ENCODE data around the gene RERG.

Gene RERG

DNA sequence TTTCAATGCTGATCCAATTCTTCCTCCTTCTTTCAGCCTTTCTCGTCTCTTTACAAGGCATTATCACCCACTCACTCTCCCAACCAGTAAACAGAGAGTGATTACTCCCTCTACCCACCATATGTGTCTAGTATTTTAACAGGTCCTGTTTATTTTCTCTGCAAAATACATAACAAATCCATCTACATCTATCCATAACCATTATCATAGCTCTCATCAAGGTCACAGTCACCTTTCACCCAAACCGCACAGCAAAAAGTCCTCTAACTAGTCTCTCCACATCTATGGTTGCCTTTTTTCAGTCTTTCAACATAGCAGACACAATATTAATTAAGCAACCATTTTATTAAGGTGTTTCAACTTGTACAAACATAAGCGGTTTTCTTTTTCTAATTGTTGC lies 21.9 kb upstream of the RERG start:
- Histone ChIP-seq H3K4me1 (ENCODE audit: low read length) (no peaks in the 10 kb centered on the region), H3K4me2 (ENCODE audit: low read depth, low read length) (no peak overlapping the region), H3K27ac (ENCODE audit: low read length) (no peak overlapping the region), H3K27me3 (replicated peaks; ENCODE audit: insufficient read depth, low read length) (no peaks in the 10 kb centered on the region), H2AFZ (ENCODE audit: low read length) (no peak overlapping the region), H3K9ac (ENCODE audit: low read length) (no peak overlapping the region), H3K9me3 (replicated peaks; ENCODE audit: insufficient read depth, low read length) (no peaks in the 10 kb centered on the region), H3F3A (ENCODE audit: insufficient read depth, low read length) (no peaks in the 10 kb centered on the region), H3K4me3 (ENCODE audit: low read length) (no peak overlapping the region), H3K9me2 (replicated peaks; ENCODE audit: insufficient read depth, low read length) (no peaks in the 10 kb centered on the region), H4K20me1 (ENCODE audit: insufficient read depth, low read length) (no peaks in the 10 kb centered on the region), H3K79me2 (ENCODE audit: low read length) (no peaks in the 10 kb centered on the region), H3K36me3 (replicated peaks; ENCODE audit: insufficient read depth, low read length) (no peaks in the 10 kb centered on the region)
- no peak for DNase-seq
- TF ChIP-seq CTCF (IDR thresholded peaks at IDR 0.05; ENCODE audit: low read length) = no peak
- no peak for TF ChIP-seq EZH2 (optimal IDR thresholded peaks at IDR 0.05; ENCODE audit: low read depth, low read length)
- no peak for TF ChIP-seq EZH2phosphoT487 (IDR thresholded peaks at IDR 0.05; ENCODE audit: low read length)

- H3K27me3 ChIP-seq (replicated peaks; ENCODE audit: insufficient read depth, low read length) = no peaks in the 10 kb centered on the region
- H3K4me3 ChIP-seq (ENCODE audit: low read length) = no peak overlapping the region
- H3K36me3 ChIP-seq (replicated peaks; ENCODE audit: insufficient read depth, low read length) = no peaks in the 10 kb centered on the region
- H3K4me1 ChIP-seq (ENCODE audit: low read length) = no peaks in the 10 kb centered on the region
- no peak overlapping the region for H2AFZ ChIP-seq (ENCODE audit: low read length)
- H3K4me2 ChIP-seq (ENCODE audit: low read depth, low read length) = no peak overlapping the region
- H3K9me2 ChIP-seq (replicated peaks; ENCODE audit: insufficient read depth, low read length) = no peaks in the 10 kb centered on the region
- H3K27ac ChIP-seq (ENCODE audit: low read length) = no peak overlapping the region
- no peaks in the 10 kb centered on the region for H4K20me1 ChIP-seq (ENCODE audit: insufficient read depth, low read length)
- H3K79me2 ChIP-seq (ENCODE audit: low read length) = no peaks in the 10 kb centered on the region
- H3K9me3 ChIP-seq (replicated peaks; ENCODE audit: insufficient read depth, low read length) = no peaks in the 10 kb centered on the region
- no peaks in the 10 kb centered on the region for H3F3A ChIP-seq (ENCODE audit: insufficient read depth, low read length)
- no peak for DNase-seq
- H3K9ac ChIP-seq (ENCODE audit: low read length) = no peak overlapping the region
- no peak for TF ChIP-seq CTCF (IDR thresholded peaks at IDR 0.05; ENCODE audit: low read length)
- TF ChIP-seq EZH2 (optimal IDR thresholded peaks at IDR 0.05; ENCODE audit: low read depth, low read length) = no peak
- no peak for TF ChIP-seq EZH2phosphoT487 (IDR thresholded peaks at IDR 0.05; ENCODE audit: low read length)
These were observed 19.7 kb upstream of the RERG start for GRCh38 chr12:15240898-15241297.

DNA sequence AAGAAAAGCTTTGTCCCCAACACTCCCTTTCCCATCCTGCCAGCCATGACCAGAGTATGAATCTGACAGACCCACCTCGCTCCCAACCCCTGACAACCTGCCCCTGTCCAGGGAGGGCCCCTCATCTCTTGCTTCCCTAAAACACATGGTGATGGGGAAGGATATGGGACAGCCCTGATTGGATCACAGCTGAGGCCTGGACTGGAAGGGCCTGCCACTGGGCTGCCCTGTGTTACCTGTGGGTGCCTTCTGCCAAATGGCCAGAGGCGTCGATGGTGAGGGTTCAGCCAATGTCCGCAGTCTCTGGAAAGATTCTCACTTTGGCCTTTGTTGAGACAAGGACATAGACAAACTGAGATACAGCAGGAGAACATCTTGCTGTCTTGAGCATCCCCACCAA lies 13.3 kb upstream of the RERG start:
- H3K9me3 ChIP-seq (replicated peaks; ENCODE audit: insufficient read depth, low read length) = no peaks in the 10 kb centered on the region
- no peak overlapping the region for H3K4me3 ChIP-seq (ENCODE audit: low read length)
- no peaks in the 10 kb centered on the region for H3K79me2 ChIP-seq (ENCODE audit: low read length)
- TF ChIP-seq EZH2 (optimal IDR thresholded peaks at IDR 0.05; ENCODE audit: low read depth, low read length) = no peak
- H2AFZ ChIP-seq (ENCODE audit: low read length) = no peak overlapping the region
- no peaks in the 10 kb centered on the region for H4K20me1 ChIP-seq (ENCODE audit: insufficient read depth, low read length)
- H3K27ac ChIP-seq (ENCODE audit: low read length) = no peak overlapping the region
- no peaks in the 10 kb centered on the region for H3K27me3 ChIP-seq (replicated peaks; ENCODE audit: insufficient read depth, low read length)
- no peaks in the 10 kb centered on the region for H3F3A ChIP-seq (ENCODE audit: insufficient read depth, low read length)
- H3K9ac ChIP-seq (ENCODE audit: low read length) = no peak overlapping the region
- no peaks in the 10 kb centered on the region for H3K9me2 ChIP-seq (replicated peaks; ENCODE audit: insufficient read depth, low read length)
- H3K36me3 ChIP-seq (replicated peaks; ENCODE audit: insufficient read depth, low read length) = no peaks in the 10 kb centered on the region
- H3K4me1 ChIP-seq (ENCODE audit: low read length) = no peaks in the 10 kb centered on the region
- DNase-seq = no peak
- H3K4me2 ChIP-seq (ENCODE audit: low read depth, low read length) = no peak overlapping the region

DNA sequence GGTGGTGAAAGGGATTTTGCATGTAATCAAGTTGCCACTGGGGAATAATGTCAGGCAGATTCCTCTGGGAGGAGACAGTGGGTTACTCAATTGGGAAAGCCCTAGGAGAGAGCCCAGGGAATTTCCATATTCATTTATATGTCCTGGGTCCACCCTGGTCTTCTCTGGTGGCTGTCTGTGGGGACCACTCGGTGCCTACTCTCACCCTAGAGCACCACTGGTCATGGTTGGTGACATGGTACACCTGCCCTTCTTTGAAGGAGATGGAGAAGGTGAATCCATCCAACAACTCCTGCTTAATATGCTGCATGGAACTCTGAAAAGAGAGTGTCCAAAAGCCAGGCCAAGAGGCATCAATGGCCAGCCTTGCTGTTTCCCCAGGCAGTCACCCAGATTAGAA lies 12.8 kb upstream of the RERG start:
- no peaks in the 10 kb centered on the region for H3K9me3 ChIP-seq (replicated peaks; ENCODE audit: insufficient read depth, low read length)
- no peaks in the 10 kb centered on the region for H3K79me2 ChIP-seq (ENCODE audit: low read length)
- H3K27me3 ChIP-seq (replicated peaks; ENCODE audit: insufficient read depth, low read length) = no peaks in the 10 kb centered on the region
- H3K4me1 ChIP-seq (ENCODE audit: low read length) = no peaks in the 10 kb centered on the region
- H3K4me3 ChIP-seq (ENCODE audit: low read length) = no peak overlapping the region
- DNase-seq = no peak
- no peak overlapping the region for H3K9ac ChIP-seq (ENCODE audit: low read length)
- TF ChIP-seq EZH2 (optimal IDR thresholded peaks at IDR 0.05; ENCODE audit: low read depth, low read length) (no peak), EZH2phosphoT487 (IDR thresholded peaks at IDR 0.05; ENCODE audit: low read length) (no peak), CTCF (IDR thresholded peaks at IDR 0.05; ENCODE audit: low read length) (no peak)
- no peaks in the 10 kb centered on the region for H3F3A ChIP-seq (ENCODE audit: insufficient read depth, low read length)
- H3K36me3 ChIP-seq (replicated peaks; ENCODE audit: insufficient read depth, low read length) = no peaks in the 10 kb centered on the region
- H2AFZ ChIP-seq (ENCODE audit: low read length) = no peak overlapping the region
- no peak overlapping the region for H3K27ac ChIP-seq (ENCODE audit: low read length)
- H4K20me1 ChIP-seq (ENCODE audit: insufficient read depth, low read length) = no peaks in the 10 kb centered on the region
- H3K9me2 ChIP-seq (replicated peaks; ENCODE audit: insufficient read depth, low read length) = no peaks in the 10 kb centered on the region
- no peak overlapping the region for H3K4me2 ChIP-seq (ENCODE audit: low read depth, low read length)
